Activated T-cell treated with anti-CD3 and anti-CD28 coated beads, Interleukin-2, amount 50 U/mL, for 48 hours (primary cell): Measurements from ENCODE around the gene AMER1.
"Not testable (repeated sequence)": the region's sequence is repeated elsewhere in the genome, so short reads cannot be mapped to it uniquely, and the experiment has no call there.

Experiments used
- DNase-seq, 2 experiments: peaks; one replicate each; pipeline ENCODE4 v3.0.0-alpha.2; 2020

AMER1 gene

DNA sequence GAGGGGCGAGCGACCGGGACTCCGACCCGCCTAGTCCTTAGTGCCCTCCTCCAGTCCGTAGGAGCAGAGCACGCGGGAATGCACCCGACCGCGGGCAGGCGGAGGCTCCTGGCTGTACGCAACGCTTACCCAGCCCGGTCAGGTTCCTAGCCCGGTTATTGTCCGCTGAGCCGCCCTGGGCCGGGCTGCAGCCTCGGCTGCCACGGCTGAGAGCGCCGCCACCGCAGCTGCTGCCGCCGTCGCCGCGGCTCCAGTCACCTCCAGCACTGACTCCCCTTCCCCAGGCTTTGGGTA is at the start of gene AMER1:
AMER1 (minus strand) TSS at position 268 of the 294 bp plus-strand sequence. CDS start 12,422 bp downstream, outside the sequence.
- DNase-seq, result no peak

- no peak for DNase-seq
Measured at GRCh38 chrX:64230123-64230970, 24.8 kb upstream of the AMER1 start, which contains the start of gene ASB12. TSS of gene ASB12 (minus strand) at chrX:64230607. CDS start at chrX:64225650, 4,957 bp downstream.

DNA sequence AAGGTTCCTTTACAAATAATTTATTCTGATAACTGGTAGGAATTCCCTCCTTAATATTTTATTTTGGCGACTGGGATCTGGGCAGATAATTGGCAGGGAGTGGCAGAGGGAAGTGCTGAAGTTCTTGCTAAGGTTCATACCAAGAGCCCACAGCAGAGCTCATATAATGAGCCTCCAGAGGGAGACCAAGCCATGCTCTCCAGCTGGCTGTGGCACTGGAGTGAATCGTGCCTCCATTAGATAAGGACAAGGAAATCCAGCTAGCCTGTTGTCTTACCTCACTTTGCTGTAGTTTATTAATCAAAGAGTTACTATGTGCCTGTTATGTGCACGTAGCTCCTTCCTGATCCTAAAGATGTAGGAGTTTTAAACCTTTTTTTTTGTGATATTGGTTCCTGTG is 23.6 kb upstream of the AMER1 start:
- no peak for DNase-seq

DNA sequence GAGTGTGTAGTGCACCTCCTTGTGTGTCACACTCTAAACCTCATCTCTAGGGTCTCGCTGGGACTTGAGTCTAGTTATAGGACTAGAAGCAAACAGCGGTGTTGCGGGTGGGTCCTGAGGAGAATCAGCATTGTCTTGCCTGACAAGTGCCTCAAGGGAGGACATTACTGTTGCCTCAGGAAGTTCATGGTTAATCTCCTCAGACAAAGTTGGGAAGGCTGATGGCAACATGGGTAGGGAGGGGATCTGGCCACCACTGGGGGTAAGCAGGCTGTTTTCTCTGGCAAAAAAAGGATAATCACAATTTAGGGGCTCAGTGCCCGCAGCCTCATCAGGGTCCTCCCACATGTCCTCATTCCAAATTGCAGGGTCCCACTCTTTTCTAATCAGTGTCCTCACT is 12.5 kb upstream of the AMER1 start:
- DNase-seq, result no peak

GRCh38 chrX:64213989-64214388 is 8.5 kb upstream of the AMER1 start:
- not testable (repeated sequence) for DNase-seq

GRCh38 chrX:64206556-64207162 is 1.2 kb upstream of the AMER1 start:
- DNase-seq, result peak in 1 of 2 experiments; percentile 19

DNA sequence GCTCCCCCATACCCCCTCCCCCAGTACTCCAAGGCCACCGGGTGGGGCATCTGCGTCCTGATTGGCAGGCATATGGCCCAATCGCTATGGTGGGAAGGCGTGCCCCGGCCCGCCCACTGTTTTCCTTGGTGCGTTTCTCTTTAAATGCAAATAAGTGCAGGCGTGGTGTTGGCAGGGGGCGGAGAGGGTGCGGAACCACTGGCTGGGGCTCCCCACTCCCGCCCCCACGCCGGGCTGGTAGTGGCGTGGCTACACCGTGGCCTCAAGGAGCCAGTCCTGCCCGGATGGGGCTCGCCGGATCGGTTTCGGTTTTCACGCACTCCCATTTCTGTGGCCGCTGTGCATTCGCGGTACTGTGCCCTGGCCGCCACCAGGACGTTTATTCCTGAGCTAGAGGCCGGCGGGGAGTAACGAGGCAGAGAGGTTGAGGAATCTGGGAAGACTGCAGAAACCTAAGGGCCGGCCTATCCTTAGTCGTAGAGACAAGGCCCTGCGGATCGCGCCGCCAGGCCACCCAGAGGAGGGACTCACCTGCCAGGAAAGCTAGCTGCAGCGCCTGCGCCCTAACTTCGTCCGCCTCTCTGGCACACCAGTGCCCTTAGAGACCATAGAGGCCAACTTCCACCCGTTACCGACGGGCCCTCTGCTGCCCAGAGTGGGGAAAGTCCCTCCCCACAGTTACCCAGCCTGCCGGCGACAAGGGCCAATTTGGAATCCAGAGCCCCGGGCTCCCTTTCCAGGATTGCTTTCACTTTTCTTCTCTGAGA is 410 bp upstream of the AMER1 start:
- DNase-seq, result peak; percentile 89 to 91

- DNase-seq, result peak; percentile 27 to 48
Measured at GRCh38 chrX:64204701-64205440, 637 bp downstream of the AMER1 start.

DNA sequence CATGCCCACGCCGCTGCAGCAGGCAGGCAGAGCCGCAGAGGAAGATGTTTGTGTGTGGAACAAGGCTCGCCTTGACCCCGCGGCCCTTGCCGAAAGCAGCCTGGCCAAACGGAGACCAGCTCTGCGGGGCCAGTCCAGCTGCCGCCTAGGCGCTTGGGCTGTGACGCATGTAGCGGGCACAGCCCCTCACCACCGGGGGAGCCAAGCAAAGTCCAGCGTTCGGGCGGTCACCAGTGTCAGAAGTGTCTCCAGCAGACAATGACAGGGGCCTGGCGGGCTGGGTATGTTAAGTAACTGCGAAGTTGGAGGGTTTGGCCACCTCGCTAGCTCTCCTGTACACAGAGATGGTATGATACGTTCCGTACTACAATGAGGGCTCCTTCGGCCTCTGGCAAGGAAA is 1.3 kb downstream of the AMER1 start:
- no peak for DNase-seq

- no peak for DNase-seq
Measured at GRCh38 chrX:64202808-64203325, 2.6 kb downstream of the AMER1 start.

DNA sequence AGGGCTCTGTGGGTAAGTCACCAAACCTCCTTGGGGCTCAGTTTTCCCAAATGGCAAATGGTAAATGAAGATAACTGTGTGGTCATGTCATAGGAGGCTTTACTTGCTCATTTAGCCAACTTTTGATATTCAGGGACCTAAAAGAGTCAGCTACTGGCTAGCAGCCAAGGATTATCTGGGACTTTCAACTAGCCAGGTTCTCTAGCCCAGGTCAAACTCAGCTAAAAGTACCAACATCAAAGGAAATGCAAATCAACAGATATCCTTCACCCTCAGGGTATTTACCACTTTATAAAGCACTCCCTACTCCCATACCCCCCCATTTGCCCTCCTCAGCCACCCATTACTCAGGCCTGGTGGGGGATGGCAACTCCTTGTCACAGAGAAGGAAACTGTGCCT is 7.5 kb downstream of the AMER1 start:
- no peak for DNase-seq

DNA sequence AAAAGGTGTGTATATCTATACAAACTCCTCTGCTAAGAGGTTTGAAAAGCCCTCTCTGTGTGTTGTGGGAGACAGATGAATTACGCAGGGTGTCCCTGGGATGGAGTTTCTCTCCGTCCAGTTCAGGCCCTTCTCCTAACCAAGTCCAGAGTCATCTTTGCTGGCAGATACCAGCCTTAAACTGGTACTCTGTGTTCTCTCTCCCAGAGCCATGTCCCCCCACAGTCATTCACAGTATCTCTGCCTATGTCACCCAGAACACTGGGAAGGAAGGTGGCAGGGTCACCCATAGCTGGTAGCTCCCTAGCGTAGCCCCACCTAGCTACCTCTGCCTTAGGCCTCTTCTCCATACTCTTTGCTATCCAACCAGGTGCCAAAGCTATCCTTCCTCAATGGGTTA is 8.9 kb downstream of the AMER1 start:
- no peak for DNase-seq

DNA sequence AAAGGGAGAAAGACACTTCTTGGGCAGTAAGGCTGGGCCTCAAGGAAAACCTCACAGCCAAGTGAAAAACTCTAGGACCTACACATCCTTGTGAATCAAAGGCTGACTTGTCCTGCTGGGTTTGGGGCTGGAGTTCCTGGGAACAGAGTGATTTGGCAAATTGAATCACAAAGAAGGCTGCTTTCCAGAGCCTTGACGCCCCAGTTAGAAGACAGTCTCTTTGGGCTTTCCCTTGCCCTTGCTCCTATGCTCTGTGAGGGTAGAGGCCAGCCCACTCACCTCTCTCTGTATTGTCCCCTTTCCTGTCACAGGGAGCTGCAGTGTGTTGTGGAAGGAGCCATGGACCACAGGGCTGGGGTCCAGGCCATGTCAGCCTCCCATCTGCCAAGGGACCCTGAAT is 9.6 kb downstream of the AMER1 start:
- no peak for DNase-seq

DNA sequence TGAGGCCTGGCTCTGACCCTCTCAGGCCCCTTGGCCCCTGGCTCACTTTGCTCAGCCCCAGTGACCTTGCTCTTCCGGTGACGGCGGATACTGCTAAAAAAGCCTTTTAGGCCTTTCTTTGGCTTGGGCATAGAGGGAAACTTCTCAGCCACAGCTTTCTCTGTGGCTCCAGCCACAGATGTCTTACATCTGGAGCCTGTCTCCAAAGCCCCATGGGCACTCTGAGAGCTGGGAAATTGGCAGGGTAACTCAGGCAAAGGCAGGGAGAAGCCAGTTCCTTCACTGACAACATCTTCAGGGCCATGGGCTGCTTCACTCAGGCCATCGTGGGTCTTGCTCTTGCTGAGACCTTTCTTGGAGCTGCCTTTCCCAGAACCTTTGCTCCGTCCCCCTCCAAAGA is 12.8 kb downstream of the AMER1 start:
- DNase-seq, result no peak

DNA sequence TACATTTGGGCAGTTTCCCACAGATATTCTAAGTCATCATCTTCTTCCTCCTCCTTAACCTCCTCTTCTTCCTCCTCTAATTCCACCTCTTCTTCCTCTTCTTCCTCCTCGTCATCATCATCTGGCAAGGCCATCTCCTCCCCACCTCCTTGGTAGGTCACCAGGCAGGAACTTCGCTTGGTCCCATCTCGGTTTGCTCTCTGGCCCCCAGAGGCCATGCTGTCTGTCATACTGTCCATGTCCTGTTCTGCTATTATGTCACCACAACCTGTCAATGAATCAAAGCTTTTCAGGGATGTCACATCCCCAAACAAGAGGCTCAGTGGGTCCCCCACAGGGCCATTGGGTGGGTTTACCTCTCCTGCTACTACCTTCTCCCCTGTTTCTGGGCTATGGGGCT is 13.5 kb downstream of the AMER1 start:
- no peak for DNase-seq

- no peak for DNase-seq
Measured at GRCh38 chrX:64191281-64192010, 14.1 kb downstream of the AMER1 start.

GRCh38 chrX:64190136-64190740 is 15.3 kb downstream of the AMER1 start:
- no peak for DNase-seq

DNA sequence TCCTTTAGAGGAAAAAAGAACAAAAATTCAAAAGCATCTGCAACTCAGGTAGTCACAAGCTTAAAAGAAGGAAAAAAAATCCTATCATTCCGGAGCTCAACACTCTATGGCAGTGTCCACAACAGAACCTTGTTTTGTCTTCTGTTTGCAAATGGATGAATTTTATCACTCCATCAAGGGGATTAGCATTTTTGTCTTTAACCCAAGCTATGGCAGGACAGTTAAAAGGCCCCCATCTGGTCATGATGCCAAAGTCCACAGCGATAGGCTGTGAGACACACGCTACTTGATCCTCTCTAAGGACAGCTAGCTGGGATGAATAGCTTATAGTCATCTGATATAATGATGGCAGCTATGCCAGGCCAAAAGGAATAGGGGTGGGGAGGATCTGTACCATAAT is 16.6 kb downstream of the AMER1 start:
- DNase-seq, result no peak

DNA sequence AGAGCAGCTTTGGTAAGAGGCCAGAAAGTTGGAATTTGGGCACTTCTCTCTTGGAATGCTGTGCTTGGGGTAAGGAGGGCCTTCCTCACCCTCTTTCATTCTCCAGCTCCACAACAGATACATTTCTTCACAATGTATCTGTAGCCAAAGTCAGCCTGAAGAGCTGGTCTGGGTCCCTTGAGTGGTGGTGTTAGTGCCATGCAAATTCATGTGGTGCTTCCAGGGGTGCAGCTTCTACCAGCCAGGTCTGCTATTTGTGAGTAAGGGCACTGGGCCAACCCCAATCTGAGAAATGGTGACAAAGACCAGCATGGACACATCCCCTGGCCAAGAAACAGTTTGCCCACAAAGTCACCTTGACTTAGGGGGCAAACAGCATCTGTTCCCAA is 17.8 kb downstream of the AMER1 start:
- DNase-seq, result no peak

DNA sequence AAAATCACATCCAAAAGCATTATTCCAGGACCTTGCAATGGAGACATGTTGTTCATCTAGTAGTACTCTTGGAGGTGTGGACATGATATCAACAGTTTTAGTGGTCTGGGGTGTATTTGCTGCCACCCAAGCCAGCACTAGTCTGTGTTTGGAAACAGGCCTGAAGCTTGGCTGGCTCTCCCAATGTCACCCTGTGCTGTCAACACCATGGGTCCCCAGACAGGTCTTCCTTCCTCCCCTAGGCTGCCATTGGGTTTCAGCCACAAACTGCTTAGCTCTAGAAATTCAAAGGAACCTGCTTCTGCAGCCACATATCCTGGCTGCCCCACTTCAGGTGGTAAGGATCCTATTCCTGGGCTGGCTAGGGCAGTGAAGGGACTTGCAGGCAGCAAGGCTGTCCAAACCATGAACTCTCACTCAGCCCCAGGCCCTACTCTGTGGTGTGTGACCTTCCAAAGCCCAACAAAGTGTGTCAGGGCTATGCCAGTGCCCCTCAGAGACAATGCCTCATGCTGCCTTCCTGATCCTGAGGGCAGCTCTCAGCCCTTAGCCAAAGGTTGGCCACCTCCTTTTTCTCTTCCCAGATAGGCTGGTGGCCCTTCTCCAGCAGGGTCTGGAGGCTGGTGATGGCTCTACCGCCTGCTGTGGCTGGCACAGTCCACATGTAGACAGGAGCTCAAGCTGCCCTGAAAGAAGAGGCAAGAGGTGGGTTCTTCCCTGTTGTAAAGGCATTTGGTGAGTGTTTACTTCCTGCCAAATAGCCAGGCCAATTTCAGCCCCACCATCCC is 18.3 kb downstream of the AMER1 start:
- DNase-seq, result no peak

- DNase-seq, result no peak
Measured at GRCh38 chrX:64184396-64184795, 21.1 kb downstream of the AMER1 start.
